ENCODE results near the gene PLEKHG5.

PLEKHG5 gene

DNA sequence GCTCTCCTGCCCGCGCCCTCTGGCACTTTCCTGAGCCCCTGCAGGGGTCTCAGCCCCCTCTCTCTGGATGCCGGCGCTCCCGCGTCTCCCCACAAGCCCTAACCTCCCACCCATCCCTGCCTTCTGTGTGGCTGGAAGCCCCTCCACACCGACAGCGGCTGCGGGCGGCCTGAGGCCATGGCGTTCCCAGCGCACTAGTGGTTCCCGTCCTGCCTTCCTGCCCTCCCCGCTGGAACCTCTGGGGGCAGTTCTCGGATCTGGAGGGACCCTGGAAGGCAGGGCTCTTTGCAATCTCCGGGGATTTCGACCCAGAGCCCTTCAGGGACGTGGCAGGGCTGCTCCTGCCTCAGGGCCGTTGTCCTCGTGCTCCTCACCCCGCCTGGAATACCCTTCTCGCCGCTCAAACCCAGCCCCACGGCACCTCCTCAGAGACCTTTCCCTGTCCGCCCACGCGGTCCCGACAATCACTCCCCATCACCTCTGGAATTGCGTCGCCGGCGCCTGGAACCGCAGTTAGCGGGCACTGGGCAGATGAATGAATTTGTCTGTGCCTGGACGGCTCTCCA lies 67.4 kb downstream of the PLEKHG5 start:
- no peak for DNase-seq
- intact Hi-C loops (cut with DNase I): no loop called here

DNA sequence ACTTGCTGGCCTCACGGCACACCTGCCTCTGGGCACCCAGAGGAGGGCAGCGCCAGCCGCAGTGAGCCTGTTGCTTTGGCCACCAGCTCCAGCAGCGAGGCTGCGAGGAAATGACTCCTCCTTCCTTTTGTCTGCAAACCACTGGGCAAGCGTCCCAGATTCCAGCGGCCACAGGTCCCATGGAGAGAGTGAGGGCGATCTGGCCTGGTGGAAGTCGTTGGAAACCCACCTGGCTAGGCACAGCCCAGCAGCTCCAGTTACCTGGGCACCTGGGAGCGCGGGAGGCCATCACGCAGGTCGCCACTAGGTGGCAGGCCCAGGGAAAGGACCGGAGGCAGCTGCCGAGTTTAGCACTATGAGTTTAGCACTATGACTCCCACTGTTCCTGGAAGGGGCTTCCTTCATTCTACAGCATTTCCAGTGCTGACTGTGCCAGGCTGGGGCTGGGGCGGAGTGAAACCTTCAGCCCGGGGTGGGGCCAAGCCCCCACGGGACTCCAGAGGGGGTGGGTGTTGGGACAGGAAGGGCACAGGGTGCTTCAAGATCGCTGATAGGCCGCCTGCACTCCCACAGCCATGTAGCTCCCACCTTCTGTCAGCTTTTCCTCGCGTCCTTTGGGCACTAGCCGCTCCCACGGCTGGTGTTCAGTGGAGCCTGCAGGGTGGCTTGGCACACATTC lies 68.0 kb downstream of the PLEKHG5 start:
- intact Hi-C loops (cut with DNase I): no loop called here
- peak; percentile 24 to 78 (median 60) for DNase-seq

DNA sequence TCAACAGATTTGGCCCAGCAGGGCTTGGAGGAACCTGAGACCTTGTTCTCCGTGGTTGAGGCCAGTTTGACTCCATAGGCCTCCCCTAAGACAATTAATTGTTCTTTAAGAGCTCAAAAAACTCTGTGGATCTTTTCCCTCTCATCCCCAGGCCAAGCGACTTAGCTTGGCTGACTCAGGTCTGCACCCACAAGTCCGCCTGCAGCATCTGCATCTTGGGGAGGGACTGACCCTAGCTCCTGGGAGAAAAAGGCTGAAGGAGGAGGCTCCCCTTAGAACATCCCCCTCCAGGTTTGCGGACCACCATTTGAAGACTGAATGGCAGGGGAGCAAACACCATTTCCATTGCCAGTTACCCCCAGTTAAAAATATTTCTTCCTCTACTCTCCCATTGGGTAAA lies 70.2 kb downstream of the PLEKHG5 start:
- no peak for DNase-seq
- intact Hi-C loops (cut with DNase I): no loop called here

DNA sequence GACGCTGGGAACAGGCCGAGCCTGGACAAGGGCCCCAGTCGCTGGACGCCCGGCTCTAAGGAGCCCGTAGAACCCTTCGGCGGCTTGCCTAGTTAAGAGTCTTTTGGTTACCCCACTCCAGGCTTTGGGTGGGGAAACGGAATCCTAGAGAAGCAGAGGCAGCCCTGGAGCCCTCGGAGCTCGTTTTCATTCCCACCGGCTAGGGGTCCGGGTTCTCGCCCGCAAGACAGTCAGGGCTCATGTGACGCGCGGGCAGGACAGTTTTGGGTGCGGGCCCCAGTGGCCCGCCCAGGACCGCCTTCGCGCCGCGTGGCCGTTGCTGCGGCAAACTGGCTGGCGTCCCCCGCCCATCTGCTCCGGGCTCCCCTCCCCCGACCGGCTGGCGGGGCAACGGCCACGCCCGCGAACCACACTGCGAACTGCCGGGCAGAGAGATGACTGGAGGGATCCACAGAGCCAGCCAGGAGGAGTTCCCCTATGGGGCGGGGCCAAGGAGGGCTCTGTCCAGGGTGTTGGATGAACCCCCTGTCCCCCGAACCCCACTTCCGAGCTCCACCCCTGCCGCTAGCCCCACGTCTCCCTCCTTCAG lies 70.9 kb downstream of the PLEKHG5 start:
- no peak for DNase-seq
- intact Hi-C loops (cut with DNase I): no loop called here

DNA sequence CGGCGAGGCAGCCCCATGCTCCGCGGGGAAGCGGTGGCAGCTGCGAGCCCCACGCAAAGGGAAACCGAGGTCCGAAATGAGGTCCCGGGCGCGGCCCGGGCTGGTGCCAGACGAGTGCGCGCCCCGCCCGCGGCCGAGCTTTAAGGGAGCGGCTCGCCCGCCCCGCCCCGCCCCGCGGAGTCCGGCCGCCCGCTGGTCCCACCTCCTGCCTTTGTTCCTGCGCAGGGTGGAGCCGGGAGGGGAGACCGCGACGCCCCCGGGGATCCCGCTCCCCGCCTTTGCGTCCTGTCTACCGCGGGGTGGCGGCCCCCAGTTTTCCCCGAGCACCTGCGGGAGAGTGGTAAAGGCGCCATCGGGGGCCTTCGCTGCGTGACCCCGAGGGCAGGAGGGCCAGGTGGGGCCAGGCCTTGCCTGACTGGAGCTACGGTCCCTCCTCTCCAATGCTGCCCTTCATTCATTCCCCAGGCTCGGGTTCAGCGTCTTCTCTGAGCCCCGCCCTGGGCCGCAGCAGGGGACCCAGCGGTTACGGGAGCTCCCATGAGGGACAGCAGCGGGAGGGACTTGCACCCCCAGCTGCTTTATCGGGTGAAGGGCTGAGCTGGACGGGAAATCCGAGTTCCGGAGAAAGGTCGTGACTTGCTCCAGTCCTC lies 71.5 kb downstream of the PLEKHG5 start, which contains the start of gene HES2:
Gene HES2, minus strand, starts transcription at position 116 of the 650 bp plus-strand sequence. Its CDS starts 99 bp downstream, at position 17.
- no peak for DNase-seq
- intact Hi-C loops (cut with DNase I): no loop called here

DNA sequence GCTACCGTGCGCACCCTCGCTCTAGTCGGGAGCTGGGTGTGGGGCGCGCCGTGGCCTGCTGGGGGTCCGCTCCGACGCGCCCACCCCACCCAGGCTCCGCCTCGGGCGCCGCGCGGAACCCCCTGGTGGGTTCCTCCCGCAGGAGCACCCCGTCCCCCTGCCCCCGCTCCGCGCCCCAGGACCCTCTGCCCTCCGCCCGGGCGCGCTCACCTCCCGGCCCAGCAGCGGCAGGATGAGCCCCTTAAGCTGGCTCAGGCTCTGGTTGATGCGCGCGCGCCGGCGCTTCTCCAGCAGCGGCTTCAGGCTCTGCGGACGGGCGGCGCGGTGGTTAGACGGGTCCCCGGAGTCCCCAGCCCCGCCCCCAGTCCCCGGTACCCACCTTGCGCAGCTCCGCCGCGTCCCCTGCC lies 72.1 kb downstream of the PLEKHG5 start:
- intact Hi-C loops (cut with DNase I): no loop called here
- no peak for DNase-seq

DNA sequence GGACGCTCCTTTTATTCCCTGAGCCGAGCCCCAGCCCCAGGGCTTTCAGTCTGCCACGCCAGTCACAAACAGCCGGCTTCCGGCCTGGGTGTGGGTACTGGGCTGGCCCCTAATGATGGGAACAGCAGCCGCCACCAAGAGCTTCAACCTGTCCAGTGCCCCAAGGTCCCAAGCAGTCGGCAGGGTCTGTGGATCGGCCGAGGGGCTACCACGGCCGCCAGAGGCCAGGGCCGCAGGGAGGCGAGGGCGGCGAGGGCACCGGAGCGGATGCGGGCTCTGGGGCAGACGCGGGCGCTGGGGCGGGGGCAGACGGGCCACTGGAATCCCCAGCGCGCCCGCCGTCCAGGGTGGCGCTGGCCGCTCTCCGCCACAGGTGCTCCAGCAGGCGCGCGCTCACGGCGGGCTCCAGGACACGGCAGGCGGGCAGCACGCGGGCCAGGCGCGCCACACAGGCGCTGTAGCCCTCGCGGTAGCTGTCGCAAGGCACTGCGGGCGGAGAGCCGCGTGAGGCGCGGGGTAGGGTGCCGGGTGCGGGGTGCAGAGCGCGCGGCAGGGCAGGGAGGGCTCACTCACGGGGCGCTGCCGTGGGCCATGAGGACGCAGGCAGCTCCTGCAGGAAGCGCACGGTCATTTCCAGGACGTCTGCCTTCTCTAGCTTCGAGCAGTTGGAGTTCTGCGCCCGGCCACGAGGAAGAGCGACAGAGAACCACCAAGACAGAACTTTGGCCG lies 72.6 kb downstream of the PLEKHG5 start:
- no peak for DNase-seq
- intact Hi-C loops (cut with DNase I): no loop called here

DNA sequence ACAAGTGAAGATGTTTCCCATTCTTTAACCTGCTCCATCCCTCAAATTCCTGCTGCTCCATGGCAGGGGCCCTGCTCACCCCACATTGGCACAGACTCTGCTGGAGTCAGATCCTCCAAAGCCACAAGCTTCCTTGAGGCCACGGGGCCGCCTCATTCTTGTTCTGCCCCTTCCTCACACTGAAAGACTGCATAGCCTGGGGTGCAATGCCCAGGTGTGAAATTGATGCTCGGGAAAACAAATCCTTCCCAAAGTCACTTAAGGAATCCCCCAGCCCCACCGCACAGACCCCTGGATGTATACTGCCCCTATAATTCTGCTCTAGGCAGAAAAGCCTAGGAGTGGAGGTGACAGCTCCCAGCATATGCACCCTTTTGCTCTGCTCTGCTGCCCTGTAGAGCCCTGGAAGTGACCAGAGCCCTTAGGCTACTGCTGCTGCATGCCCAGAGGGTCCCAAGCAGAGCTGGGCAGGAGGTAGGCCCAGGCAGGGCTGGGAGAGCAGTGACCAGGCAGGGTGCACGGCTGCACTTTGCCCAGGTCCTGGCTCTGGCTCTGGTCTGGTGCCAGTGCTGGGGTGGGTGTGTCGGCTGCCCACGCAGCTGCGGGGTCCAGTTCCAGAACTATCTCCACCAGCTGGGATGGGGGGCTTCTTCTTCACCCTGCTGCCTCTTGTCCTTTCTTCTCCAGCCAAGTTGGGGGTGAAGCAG lies 73.4 kb downstream of the PLEKHG5 start:
- intact Hi-C loops (cut with DNase I): no loop called here
- no peak for DNase-seq

All from head of caudate nucleus (tissue), 42 donors.